Osteoblast (primary cell): ENCODE results near the gene PMAIP1. TPM values are rescaled to one million over a fixed set of nuclear protein-coding genes. Genes with fewer than 3 reads are reported as not detected.
A peak's percentile ranks its signal among the peaks of the same experiment; 100 is the strongest.

Source experiments
- DNase-seq: peaks from one replicate; pipeline ENCODE4 v3.0.0; 2011; ENCODE audit warnings: low spot score, mixed read lengths; ENCODE audit not compliant: insufficient read length; ENCODE audit errors: missing footprints
- H2AFZ ChIP-seq: 2 replicates; pipeline ENCODE4 v1.6.0; 2011; ENCODE audit warnings: mild to moderate bottlenecking, low read length
- H3K27ac ChIP-seq: 2 replicates; pipeline ENCODE4 v1.5.1; 2011; ENCODE audit warnings: mild to moderate bottlenecking, low read depth, low read length, moderate library complexity
- H3K27me3 ChIP-seq: 2 replicates; pipeline ENCODE4 v1.6.0; 2012; ENCODE audit warnings: mild to moderate bottlenecking, control low read depth, inconsistent platforms, low read length, moderate library complexity; ENCODE audit not compliant: insufficient read depth
- H3K36me3 ChIP-seq: 2 replicates; pipeline ENCODE4 v1.5.1; 2011; ENCODE audit warnings: mild to moderate bottlenecking, low read length, control low read depth, moderate library complexity; ENCODE audit not compliant: insufficient read depth
- H3K4me1 ChIP-seq: 2 replicates; pipeline ENCODE4 v1.5.1; 2011; ENCODE audit warnings: mild to moderate bottlenecking, low read length, control low read depth, moderate library complexity; ENCODE audit not compliant: insufficient read depth
- H3K4me2 ChIP-seq: 2 replicates; pipeline ENCODE4 v1.6.0; 2011; ENCODE audit warnings: mild to moderate bottlenecking, low read length; ENCODE audit not compliant: insufficient read depth
- H3K4me3 ChIP-seq: fragments of 200-600 bp; sonication (generic); 3 replicates; pipeline ENCODE4 v1.5.1; 2012; ENCODE audit warnings: mild to moderate bottlenecking, low read length, inconsistent platforms; ENCODE audit not compliant: insufficient read depth
- H3K79me2 ChIP-seq: 2 replicates; pipeline ENCODE4 v1.6.0; 2012; ENCODE audit warnings: mild to moderate bottlenecking, low read length, control low read depth, inconsistent platforms; ENCODE audit not compliant: insufficient read depth
- H3K9me3 ChIP-seq: 2 replicates; pipeline ENCODE4 v1.5.1; 2011; ENCODE audit warnings: low read depth, low read length, control low read depth
- H4K20me1 ChIP-seq: 2 replicates; pipeline ENCODE4 v1.6.0; 2012; ENCODE audit warnings: mild to moderate bottlenecking, low read length, control low read depth; ENCODE audit not compliant: insufficient read depth
- CTCF ChIP-seq: IDR thresholded peaks from 2 replicates; pipeline ENCODE4 v1.5.1; 2011; ENCODE audit warnings: mild to moderate bottlenecking, low read depth, low read length, moderate library complexity; ENCODE audit errors: extremely low read depth
- total RNA-seq: library from RNA; depleted of rRNA; stranded (reverse); fragments of >200 nt; gene quantifications from 2 replicates; pipeline ENCODE4 v1.2.3, GENCODE V29; 2012

Gene PMAIP1
- total RNA-seq, 1 donor: 4.0 TPM

- DNase-seq: no peak
- Histone ChIP-seq H3K4me2 (no peak overlapping the region), H2AFZ (no peak overlapping the region), H3K27me3 (no peaks in the 10 kb centered on the region), H3K9me3 (no peaks in the 10 kb centered on the region), H3K4me3 (no peak overlapping the region), H4K20me1 (no peaks in the 10 kb centered on the region), H3K4me1 (peaks cover 23% of the 10 kb centered on the region), H3K79me2 (peaks cover 12% of the 10 kb centered on the region), H3K36me3 (peaks cover 4% of the 10 kb centered on the region), H3K27ac (peak overlapping the region; percentile 13)
- no peak for TF ChIP-seq CTCF
Observed at GRCh38 chr18:59902993-59903610, 3.3 kb downstream of the PMAIP1 start.

GRCh38 chr18:59904011-59904601 lies 4.3 kb downstream of the PMAIP1 start:
- peaks cover 26% of the 10 kb centered on the region for H3K4me1 ChIP-seq
- H4K20me1 ChIP-seq: no peaks in the 10 kb centered on the region
- H2AFZ ChIP-seq: no peak overlapping the region
- TF ChIP-seq CTCF: no peak
- peak; percentile 57 for DNase-seq
- H3K4me2 ChIP-seq: peak overlapping the region; percentile 34
- no peak overlapping the region for H3K4me3 ChIP-seq
- peaks cover 4% of the 10 kb centered on the region for H3K36me3 ChIP-seq
- no peaks in the 10 kb centered on the region for H3K9me3 ChIP-seq
- H3K79me2 ChIP-seq: peaks cover 7% of the 10 kb centered on the region
- H3K27ac ChIP-seq: peak overlapping the region; percentile 45
- no peaks in the 10 kb centered on the region for H3K27me3 ChIP-seq

- no peak for TF ChIP-seq CTCF
- DNase-seq: no peak
- Histone ChIP-seq H2AFZ (no peak overlapping the region), H3K27ac (no peak overlapping the region), H3K79me2 (peaks cover under 1% of the 10 kb centered on the region), H4K20me1 (no peaks in the 10 kb centered on the region), H3K27me3 (no peaks in the 10 kb centered on the region), H3K4me1 (peaks cover 37% of the 10 kb centered on the region), H3K36me3 (peaks cover 4% of the 10 kb centered on the region), H3K4me2 (no peak overlapping the region), H3K9me3 (no peaks in the 10 kb centered on the region), H3K4me3 (no peak overlapping the region)
Observed at GRCh38 chr18:59905686-59906091, 5.9 kb downstream of the PMAIP1 start.

GRCh38 chr18:59906203-59906602 lies 6.4 kb downstream of the PMAIP1 start:
- no peak for TF ChIP-seq CTCF
- no peaks in the 10 kb centered on the region for H3K9me3 ChIP-seq
- no peak overlapping the region for H3K4me3 ChIP-seq
- H4K20me1 ChIP-seq: no peaks in the 10 kb centered on the region
- H2AFZ ChIP-seq: no peak overlapping the region
- H3K36me3 ChIP-seq: peaks cover 4% of the 10 kb centered on the region
- no peaks in the 10 kb centered on the region for H3K27me3 ChIP-seq
- DNase-seq: no peak
- H3K4me1 ChIP-seq: peaks cover 40% of the 10 kb centered on the region
- H3K79me2 ChIP-seq: no peaks in the 10 kb centered on the region
- no peak overlapping the region for H3K27ac ChIP-seq
- no peak overlapping the region for H3K4me2 ChIP-seq
